GM03348 (cell line): ENCODE results near the gene NDST4.

Source experiments
- DNase-seq: peaks from one replicate; pipeline ENCODE4 v3.0.0; 2012; ENCODE audit warnings: low spot score

Gene NDST4

DNA sequence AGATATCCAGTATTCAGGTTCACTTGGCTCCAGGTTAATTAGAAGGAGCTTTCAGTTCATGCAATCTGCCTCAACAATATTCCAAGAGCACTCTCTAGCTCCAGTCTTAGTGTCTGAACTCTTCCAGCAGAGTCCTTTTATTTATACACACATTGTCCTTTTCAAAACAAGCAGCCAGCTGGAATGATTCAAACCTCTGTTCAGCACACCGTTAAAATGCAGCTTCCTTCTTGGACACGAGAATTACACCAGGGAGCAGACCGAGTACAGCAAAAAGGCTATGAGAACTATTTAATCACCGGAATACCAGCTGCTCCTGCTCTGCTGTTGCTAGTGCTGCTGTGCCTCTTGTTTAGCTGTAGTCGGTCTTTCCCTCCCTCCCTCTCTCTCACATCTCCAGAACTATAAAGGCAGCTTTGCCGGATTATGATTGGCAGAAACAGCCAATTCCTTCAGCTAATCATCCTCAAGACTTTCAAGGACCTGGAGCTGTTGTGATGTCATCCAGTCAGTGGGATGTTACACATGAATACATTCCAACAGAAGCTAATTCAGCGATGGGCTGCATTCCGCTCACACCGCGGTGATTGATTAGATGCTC lies at the start of gene NDST4:
Gene NDST4 (minus strand): TSS at position 115 of the 601 bp plus-strand sequence. CDS start 36,584 bp downstream, outside the sequence.
- peak; percentile 7 for DNase-seq

DNA sequence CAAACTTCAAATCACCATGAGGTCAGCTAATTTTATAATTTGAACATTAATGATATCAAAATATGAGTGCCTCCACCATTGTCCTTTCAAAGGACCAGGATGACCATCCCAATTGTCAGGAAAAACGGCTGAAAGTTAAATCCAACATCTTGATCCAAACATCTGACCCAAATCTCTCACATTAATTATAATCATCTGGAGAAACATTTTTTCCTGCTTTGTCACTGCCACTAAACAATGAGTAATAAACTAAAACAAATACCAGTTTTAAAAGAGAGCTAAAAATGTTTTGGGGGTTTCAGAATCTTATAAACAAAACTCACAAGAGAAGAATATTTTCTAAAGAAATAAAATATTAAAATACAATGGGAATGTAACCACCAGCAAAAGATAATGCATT lies 45.7 kb upstream of the NDST4 start:
- peak; percentile 24 for DNase-seq

DNA sequence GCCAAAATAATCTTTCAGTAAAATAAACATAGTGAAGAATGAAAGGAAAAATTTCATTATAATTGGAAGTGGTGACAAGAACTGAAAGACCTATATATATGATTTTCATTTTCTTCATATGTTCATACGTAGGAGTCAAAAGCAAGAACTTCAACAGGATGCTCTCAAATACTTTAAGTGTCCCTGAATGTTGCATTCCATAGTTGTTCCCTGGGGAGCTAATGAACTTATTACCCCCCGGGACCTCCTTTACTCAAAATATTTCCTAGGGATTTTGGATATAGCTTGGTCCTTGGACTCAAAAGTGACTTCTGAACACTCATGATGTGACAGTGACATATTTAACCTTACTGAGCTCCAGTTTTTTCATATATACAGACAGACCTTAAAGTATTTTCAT lies 44.9 kb upstream of the NDST4 start:
- DNase-seq, result no peak

DNA sequence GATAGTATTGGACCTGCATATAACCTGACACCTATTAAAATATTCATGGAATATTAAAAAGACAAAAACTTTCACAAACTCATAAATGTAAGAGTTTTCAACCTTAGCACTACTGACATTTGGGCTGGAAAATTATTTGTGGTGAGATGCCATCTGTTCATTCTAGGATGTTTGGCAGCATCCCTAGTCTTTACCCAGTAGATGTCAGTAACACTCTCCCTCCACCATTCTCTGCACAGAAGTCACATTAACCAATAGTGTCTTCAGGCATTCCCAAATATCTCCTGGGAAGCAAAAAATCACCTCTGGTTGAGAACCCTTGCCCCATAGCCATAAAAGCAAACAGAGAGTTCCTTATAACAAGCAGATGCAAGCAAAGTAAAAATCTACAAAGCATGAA lies 41.4 kb upstream of the NDST4 start:
- DNase-seq, result peak; percentile 38

DNA sequence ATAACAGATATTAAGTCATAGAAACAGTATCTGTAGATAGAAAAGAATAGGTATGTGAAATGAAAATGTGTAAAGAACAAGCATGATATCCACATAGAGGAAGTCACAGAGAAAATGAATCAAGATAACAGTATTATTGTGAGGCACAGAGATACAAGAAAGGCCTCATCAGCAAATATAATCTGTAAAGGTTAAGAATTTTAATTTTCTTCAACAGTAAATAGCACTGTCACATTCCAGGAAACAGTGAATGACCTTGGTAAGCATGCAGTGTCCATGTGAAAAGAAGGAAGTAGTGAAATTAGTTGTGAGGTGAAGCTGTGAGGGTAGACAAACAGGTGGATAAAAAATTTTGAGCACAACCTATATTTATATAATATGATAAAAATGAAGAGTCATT lies 39.5 kb upstream of the NDST4 start:
- DNase-seq, result no peak

DNA sequence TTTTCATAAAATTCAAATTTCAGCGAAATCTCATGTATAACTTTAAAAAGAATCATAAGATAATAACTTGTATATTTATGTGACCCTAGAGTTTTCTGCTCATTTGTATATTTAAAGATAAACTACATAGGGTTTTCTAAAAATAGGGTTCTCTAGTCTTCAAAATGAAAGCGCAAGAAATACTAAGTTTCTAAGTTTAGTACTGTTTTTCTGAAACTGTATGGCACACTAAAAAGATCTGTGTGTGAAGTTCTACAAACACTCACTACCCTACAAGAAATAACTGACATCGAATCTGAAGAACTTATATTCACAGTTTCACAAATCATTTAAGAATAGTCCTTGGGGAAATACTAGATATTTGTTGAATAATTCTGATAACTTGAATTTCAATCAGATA lies 38.7 kb upstream of the NDST4 start:
- DNase-seq, result no peak

DNA sequence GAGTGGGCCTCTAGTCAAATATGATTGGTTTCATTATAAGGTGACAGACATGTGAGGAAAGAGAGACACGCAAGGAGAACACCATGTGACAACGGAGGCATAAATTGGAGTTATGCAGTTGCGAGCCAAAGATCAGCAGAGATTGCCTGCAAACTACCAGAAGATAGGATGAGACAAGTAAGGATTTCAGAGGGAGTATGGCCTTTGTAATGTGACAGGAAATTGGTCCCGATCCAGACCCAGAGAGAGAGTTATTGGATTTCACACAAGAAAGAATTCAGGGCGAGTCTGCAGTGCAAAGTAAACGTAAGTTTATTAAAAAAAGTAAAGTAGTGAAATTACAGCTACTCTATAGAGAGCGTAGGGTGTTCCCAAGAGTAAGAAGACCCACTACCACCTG lies 35.7 kb upstream of the NDST4 start:
- no peak for DNase-seq

DNA sequence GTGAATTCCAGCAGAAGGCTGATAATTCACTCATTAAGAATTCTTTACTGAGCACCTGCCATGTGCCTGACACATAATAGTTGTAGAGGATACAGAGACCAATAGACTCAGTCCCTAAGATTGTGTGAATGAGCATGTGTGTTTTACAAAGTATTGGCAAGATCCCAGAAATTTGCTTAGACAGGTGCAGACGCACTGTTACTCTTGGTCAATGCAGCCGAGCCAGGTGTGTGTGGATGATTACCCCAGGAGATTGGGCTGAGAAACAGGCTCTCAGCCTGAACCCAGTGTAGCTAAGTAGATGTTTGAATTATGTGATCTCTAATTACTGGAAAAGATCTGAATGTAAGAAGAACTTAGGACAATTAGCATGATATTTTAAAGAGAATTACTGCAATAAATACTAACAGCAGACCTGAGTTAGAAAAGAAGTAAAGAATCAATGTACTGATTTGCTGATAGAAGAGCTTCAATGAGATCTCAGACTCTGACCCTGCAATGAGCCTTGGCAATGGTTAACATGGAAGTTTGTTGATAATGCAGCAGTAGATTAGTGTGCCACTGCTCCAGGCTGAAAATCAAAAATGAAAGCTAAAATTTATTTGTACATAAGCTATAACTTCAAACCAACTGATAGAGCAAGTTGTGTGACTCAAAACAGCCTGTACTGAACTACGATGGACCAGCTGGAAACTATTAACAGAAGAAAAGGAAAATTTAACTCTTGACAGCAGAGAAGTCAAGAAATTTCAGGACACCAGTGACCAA lies 32.2 kb upstream of the NDST4 start:
- DNase-seq, result no peak

DNA sequence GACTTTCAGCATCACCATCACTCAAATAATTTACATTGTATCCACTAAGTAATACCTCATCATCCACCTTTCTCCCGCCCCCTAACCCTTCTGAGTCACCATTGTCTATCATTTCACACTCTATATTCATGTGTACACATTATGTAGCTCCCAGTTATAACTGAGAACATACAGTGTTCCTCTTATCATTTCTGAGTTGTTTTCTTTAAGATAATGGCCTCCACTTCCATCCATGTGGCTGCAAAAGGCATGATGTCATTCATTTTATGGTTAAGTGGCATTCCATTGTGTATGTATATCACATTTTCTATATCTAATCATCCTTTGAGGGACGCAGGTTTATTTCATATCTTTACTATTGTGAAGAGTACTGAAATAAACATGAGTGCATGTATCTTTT lies 14.6 kb upstream of the NDST4 start:
- no peak for DNase-seq

DNA sequence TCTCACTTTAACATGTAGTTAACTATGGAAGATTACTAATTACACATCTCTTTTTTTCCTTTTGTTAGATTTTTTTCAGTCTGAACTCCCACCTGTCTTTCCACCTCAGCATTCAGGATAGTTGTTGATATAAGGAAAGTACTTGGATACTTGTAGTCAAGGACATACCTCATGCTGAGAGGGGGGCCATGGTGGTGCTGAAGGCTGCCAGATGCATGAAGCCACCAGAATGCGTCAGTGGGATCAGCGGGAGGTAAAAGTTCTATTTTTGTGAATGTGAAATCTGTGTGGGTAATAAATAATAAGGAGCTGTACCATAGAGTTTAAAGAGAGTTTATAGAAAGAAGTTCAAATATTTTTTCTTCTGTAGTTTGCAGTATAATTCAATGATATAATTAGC lies 13.1 kb upstream of the NDST4 start:
- DNase-seq, result no peak

DNA sequence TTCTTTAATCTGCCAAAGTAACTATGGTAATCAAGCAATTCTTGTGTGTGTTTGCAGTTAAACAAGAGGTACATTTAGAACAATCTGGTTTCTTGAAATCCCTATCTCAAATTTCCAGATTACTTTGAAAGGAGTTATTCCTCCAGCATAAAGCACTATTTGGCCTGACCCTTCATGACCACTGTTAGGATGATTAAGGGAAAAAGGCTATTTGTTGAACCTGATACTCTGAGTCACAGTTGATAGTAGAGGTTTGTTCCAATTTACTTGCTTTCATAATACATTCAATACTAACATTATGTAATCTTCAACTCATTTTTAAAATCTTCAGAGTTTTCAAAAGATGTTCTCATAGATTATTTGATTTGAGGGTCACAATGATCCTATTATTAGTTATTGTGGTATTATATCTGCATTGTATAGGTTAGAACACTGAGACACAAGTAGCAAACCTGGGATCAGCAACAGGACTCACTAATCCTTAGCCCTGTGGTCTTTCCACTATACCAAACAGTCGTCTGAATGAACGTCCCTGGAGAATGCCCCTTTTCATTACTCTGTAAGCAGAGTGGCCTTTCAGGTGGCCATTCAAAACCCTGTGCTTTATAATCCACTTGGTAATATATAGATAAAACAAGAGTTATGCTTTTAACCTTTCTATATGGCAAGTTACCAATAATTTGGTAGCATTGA lies 8.1 kb upstream of the NDST4 start:
- DNase-seq, result no peak

DNA sequence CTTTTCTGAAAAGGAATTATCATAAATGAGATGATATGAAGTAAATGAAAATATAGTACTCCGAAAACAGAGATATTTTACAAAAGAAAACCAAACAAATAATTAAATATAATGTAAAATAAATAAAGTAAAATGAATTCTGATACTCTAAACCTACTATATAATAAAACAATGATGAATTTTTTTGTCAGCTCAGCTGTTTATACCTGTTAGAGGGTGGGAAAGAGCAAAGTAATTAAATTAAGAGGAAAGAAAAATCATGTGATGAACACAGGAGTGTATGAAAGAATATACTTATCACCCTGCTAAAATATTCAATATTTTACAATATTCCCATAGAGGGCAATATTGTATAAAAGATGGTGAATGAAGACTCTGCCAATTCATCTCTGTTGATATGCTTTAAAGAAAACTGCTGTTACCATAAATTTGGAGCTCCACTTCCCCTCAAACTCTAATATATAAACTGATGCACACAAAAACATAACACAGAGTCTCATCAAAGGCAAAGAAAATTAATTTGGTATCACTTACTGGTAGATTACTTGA lies 6.5 kb upstream of the NDST4 start:
- peak; percentile 6 for DNase-seq

DNA sequence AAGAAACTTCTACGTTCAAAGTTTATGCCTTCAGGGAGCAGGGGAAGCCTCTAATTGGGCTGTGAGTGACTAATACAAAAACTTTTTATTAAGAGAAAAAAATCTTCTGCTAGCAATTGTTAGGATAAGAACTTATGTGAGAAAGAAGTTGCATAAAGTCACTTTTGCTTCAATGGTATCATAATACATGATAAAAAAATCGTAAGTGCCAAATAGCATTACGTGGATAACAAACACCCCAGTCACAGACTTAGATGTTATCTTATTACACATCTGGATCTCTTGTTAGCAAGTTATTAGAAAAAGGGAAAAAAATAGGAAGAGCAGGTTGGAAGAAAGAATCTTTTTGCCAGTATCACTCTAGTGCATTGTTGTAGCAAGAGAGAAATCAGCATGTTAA lies 4.2 kb upstream of the NDST4 start:
- DNase-seq, result no peak

DNA sequence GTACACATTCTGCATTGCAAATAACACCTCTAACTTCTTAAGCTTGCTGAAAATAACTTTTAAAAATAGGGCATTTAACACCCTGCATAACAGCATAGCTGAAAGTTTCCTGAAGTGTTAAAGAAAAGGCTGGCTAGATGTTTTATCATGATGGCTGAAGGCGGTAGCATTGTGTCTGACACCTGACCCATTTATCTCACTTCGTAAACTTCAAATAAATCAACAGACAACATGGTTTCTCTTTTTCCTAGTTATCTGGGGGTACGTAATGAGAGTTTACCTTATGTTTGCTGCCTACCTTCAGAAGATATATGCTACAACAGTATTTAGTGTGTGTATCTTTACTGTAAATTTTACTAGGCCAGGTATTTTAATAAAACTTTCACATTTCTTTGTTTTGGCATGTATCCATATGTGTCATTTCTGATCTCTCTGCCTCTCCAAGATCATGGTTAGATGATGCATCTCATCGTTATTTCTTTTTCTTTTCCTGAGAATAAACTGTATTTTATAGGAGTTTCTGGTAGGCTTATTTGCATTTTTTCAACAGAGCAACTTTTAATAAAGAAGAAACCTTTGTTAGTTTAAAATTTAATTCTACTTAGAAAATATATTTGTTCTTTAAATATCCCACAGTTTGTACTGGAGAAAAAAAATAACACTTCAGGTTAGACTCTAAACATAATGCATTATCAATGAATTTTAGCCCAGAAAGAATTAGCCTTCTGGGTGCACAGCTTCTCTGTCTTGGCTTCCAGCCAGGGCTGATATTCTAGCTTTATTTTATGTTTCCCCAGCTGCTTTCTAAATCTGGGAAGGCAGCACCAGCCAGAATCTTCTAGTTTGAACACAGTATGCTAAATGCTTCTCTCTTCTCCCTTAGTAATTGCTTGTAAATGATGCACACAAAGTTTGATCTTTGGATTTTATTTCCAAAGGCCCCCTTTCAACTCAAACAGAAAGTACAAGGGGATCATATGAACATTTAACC lies 2.9 kb downstream of the NDST4 start:
- no peak for DNase-seq

DNA sequence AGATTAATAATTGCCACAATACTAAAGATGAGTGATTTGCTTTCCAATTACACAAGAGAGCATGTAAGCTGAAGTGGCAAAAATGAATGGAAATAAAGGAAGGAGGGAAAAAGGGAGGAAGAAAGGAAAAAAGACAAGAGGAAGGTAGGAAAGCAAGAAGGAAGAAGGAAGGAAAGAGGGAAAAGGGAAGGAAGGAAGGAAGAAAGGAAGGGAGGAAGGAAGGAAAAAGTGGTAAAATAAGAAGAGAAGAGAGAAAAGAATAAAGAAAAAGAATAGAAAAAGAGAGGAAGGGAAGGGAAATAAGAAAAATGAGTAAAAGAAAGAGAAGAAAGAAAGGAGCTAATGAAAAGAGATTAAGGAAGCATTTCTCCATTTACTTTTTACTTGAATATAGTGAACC lies 4.6 kb downstream of the NDST4 start:
- no peak for DNase-seq

DNA sequence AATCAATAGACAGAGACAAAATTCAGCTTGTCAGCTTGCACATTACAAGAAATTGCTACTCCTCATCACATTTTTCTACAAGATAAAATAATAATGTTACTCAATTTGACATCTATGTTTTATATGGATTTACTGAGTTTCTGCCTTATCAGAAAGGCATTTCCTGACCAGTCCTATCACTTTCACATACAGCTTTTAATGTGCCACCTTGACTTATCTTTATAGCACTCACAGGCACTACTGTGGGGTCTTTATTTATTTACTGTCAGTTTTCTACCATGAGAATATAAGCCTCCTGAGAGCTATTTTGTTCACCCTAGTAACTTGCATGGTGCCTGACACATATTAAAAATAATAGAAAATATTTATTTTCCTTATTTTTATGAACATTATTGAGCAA lies 6.0 kb downstream of the NDST4 start:
- DNase-seq, result no peak

DNA sequence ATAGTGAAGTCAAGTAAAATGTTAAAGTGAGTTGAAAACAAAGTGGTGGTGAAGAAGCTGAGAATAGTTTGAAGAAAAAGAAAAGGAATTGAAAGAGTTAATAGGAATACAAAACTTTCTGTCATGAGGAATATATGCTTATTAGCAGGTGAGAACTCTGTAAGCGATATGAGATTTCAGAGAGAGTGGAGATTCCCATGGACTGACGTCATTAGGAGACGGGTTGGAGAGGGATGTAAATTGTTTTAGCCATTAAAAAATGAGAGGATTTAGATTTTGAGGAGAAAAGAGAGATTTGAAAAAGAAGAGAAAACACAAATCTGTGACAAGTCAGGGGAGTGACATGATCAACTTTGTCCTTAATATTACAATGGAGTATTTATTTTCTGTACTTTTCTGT lies 11.7 kb downstream of the NDST4 start:
- no peak for DNase-seq

DNA sequence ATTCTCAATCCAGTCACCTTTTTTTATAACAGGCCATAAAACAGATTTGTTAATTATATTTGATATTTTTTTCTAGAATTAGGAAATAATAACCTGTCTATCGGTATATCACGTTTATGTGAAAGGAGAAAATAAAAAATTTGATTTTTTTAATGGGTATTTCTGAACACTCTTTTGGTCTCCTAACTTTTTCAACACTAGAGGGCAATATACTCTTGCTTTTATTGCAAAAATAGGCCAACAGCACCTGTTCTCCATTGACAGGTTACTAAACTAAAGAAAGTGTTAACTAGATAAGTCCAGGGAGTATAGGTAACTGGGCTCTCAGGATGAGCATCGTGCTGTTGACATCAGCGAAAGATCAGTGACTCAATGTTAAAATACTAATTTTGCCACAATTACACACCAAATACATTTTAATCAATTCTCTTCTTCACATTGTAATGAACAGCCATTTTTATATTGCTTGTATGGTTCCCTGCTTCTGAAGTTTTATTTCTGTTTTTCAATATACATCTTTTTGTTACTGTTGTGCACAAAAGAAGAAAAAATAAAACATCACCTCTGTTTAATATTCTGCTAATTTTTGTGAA lies 22.8 kb downstream of the NDST4 start:
- DNase-seq, result peak; percentile 24

DNA sequence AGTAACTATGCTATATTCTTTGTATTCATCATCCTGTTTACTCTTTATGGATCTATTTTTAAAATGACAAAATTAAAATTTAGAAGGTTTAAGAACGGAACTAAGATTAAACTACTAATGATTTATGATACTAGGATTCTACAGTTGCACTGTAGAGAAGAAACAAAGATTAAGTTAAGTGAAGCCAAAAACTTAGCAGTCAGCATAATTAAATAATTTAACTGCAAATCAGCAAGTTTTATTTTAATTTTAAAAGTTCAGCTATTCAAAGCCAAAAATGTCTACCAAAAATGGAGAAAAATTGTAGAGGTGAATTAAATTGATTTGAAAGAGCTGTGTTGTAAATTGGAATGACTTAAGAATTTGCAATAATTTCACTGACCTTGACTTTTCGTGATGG lies 30.8 kb downstream of the NDST4 start:
- no peak for DNase-seq

DNA sequence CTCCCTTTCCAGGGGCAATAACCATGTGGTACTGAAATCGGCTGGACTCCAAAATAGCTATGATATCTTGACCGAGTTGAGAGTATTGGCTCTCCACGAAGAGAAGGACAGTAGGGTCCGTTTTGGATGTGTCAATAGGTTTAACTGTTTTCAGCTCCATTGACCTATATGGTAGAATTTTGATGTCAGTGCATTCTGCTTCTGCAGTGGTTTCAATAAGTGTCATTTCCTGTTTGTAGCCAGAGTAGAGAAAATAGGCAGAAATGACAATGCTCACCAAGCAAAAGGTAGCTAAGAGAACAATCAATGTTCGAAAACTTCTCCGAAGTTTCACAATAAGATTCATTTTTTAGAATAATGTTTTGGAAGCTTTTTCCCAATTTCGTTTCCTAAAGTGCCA lies 36.7 kb downstream of the NDST4 start:
- DNase-seq, result no peak

DNA sequence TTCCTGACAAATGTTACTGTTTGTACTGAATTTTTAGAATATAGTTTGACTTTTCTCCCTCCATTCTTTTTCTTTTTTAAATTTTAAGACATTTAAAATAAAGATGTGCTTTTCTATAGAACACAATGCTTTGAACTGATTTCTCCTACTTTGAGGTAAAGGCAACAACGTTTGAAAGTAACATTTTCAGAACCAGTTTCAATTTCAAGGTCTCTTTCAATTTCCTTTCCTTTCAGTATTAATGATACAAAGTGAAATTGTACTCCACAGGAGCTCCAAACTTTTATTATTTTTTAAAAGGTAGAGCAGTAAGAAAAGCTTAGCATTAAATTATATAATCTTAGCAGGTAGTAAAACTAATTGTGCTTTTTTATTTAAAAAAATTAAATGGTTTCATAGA lies 54.9 kb downstream of the NDST4 start:
- no peak for DNase-seq

DNA sequence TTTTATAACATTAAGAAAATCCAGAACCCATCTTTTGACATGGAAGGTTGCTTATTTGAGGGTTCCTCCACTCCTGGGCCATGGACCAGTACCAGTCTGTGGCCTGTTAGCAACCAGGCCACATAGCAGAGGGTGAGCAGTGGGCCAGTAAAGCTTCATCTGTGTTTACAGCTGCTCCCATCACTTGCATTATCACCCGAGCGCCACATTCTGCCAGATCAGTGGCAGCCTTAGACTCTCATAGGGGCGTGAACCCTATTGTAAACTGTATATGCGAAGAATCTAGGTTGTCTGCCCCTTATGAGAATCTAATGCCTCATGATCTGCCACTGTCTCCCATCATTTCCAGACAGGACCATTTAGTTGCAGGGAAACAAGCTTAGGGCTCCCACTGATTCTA lies 58.6 kb downstream of the NDST4 start:
- DNase-seq, result no peak
